Esophagus squamous epithelium (tissue), 4 donors: ENCODE measurements around the gene APBA2.

Source experiments
- CTCF ChIP-seq, 6 experiments: fragments of 450-650 bp in 4 of 6; fragments of 200-600 bp in 2 of 6; sonication (generic) in 2 of 6; IDR thresholded peaks; one replicate each; pipeline ENCODE4 v1.5.1; 2016 to 2019; ENCODE audit warnings: antibody characterized with exemption in 6 of 6, mild to moderate bottlenecking in 4 of 6, moderate library complexity in 4 of 6
- POLR2A ChIP-seq, 4 donors: fragments of 450-650 bp; IDR thresholded peaks; one replicate each; pipeline ENCODE4 v1.6.1; 2017; ENCODE audit warnings: antibody characterized with exemption in 4 of 4, mild to moderate bottlenecking in 4 of 4, moderate library complexity in 3 of 4

GRCh38 chr15:28987337-28987736 is 101.6 kb downstream of the APBA2 start:
- TF ChIP-seq POLR2A (IDR thresholded peaks at IDR 0.05) (no peak), CTCF (IDR thresholded peaks at IDR 0.05) (no peak)
